ENCODE data around the gene PPARGC1A. TPM values are rescaled to one million over a fixed set of nuclear protein-coding genes. Genes with fewer than 3 reads are reported as not detected.

Gene PPARGC1A
- total RNA-seq, 6 donors from 2014 or later = 4.6 to 16.8 (median 11.8) TPM

DNA sequence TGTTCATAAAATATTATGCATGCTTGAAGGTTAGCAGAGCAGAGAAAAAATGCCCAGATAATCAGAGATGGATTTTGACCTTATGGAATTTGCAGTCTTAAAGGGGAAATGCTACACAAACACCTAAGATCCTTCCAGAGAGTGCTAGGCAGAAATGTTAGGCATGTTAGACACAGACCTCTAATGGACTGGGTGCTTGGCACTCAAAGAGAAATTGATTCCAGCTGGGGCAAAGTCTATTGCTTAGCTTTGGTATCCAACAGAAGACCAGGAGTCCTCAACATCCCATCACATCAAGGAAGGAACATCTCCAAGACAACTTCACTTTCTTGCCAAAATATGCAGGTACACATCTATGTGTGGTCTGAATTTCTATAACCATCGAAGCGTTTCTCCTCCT lies 32.2 kb upstream of the PPARGC1A start:
- Histone ChIP-seq H3K4me1 (no peaks in the 10 kb centered on the region), H3K27me3 (no peaks in the 10 kb centered on the region), H3K4me3 (no peak overlapping the region), H3K36me3 (no peaks in the 10 kb centered on the region), H3K9me3 (no peaks in the 10 kb centered on the region), H3K27ac (no peak overlapping the region)
- ATAC-seq (ENCODE audit: low FRiP score in 2 of 2) = no peak
- no peak for DNase-seq
- 94 to 100% methylated on average over 2 of the region's 2 CpGs for WGBS, 2 donors
- TF ChIP-seq EP300 (IDR thresholded peaks at IDR 0.05) (no peak), POLR2A (IDR thresholded peaks at IDR 0.05) (no peak), POLR2AphosphoS5 (IDR thresholded peaks at IDR 0.05) (no peak)
- TF ChIP-seq, protein P1, sequence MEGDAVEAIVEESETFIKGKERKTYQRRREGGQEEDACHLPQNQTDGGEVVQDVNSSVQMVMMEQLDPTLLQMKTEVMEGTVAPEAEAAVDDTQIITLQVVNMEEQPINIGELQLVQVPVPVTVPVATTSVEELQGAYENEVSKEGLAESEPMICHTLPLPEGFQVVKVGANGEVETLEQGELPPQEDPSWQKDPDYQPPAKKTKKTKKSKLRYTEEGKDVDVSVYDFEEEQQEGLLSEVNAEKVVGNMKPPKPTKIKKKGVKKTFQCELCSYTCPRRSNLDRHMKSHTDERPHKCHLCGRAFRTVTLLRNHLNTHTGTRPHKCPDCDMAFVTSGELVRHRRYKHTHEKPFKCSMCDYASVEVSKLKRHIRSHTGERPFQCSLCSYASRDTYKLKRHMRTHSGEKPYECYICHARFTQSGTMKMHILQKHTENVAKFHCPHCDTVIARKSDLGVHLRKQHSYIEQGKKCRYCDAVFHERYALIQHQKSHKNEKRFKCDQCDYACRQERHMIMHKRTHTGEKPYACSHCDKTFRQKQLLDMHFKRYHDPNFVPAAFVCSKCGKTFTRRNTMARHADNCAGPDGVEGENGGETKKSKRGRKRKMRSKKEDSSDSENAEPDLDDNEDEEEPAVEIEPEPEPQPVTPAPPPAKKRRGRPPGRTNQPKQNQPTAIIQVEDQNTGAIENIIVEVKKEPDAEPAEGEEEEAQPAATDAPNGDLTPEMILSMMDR (IDR thresholded peaks at IDR 0.05) = no peak

DNA sequence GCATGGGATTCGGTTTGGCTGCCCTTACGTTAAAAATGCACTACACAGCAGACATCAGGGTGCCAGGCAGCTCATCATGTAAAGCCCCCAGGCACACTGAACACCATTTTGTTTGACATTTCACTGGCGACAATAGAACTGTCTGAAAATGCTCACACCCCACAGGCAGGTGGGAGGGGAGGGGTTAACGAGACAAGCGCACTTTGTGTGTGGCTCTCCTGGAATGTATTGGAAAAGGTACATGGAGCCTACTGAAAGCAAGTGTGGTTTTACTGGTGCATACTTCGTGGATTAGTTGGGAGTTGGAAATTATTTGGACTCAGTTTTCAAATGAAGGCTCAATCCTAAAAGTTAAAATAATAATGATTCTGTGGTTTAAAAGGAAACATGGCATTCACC lies 31.6 kb upstream of the PPARGC1A start:
- Histone ChIP-seq H3K27ac (no peak overlapping the region), H3K27me3 (no peaks in the 10 kb centered on the region), H3K4me1 (no peaks in the 10 kb centered on the region), H3K9me3 (no peaks in the 10 kb centered on the region), H3K4me3 (no peak overlapping the region), H3K36me3 (no peaks in the 10 kb centered on the region)
- ATAC-seq (ENCODE audit: low FRiP score in 2 of 2) (no peak), DNase-seq (no peak)
- 70 to 85% methylated on average over 5 to 6 of the region's 6 CpGs for WGBS, 2 donors
- TF ChIP-seq POLR2AphosphoS5 (IDR thresholded peaks at IDR 0.05) (no peak), POLR2A (IDR thresholded peaks at IDR 0.05) (no peak), EP300 (IDR thresholded peaks at IDR 0.05) (no peak)
- TF ChIP-seq, protein P1 (IDR thresholded peaks at IDR 0.05) = no peak

DNA sequence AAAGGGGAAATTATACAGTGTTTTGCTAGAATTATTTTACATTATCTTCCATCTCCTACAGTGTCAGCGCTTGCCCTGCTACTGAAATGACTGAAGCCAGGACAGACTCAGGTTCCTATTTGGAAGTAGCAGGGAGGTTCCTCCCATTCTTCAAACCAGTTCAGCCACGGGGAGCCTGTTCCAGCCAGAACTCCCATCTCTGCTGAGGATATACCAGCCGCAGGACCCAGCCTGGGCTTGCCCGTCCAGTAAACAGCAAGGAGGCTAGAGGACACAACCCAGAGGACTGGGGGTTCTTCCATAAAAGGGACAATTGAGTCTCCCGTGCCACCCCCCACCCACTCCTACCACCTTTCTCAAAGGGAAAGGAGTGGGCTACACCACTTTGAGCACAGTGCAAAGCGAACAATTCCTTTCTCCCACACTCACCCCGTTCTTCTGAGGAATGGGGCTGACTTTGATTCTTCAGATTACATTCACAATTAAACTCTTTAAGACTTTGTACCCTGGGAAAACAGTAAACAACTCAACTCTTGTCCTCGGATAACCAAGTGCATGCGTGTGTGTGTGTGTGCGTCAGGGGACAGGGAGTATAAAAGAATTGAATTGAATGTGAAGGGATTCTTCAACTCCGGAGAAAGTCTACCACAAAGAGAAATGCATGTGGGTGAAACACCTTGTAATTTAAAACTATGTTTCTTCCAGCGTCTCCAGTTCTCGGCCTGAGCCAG lies 31.0 kb upstream of the PPARGC1A start:
- Histone ChIP-seq H3K27ac (no peak overlapping the region), H3K4me3 (no peak overlapping the region), H3K27me3 (no peaks in the 10 kb centered on the region), H3K36me3 (no peaks in the 10 kb centered on the region), H3K4me1 (no peaks in the 10 kb centered on the region), H3K9me3 (no peaks in the 10 kb centered on the region)
- no peak for ATAC-seq (ENCODE audit: low FRiP score in 2 of 2)
- no peak for DNase-seq
- TF ChIP-seq EP300 (IDR thresholded peaks at IDR 0.05) = no peak
- no peak for TF ChIP-seq POLR2AphosphoS5 (IDR thresholded peaks at IDR 0.05)
- TF ChIP-seq, protein P1 (IDR thresholded peaks at IDR 0.05) = no peak
- no peak for TF ChIP-seq POLR2A (IDR thresholded peaks at IDR 0.05)
- 78 to 81% methylated on average over 12 to 13 of the region's 13 CpGs for WGBS, 2 donors

DNA sequence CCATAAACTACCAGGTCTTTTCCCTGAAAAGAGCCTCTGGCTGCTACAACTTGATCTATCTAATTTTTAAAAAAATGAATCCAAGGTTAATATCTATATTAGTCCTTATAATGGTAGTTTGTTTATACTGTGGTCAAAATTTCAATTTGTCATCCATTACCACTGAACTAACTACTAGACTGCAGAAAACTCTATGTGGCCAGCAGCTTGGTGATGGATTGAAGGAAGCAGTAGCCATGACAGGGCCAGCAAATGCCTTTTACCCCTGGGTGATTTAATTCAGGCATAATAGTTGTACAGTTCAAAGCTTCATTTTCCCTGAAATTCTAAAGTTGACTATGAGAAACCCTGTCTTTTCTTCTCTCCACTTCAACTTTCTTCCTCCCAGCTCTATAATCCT lies 30.4 kb upstream of the PPARGC1A start:
- DNase-seq = no peak
- Histone ChIP-seq H3K27ac (no peak overlapping the region), H3K4me3 (no peak overlapping the region), H3K9me3 (no peaks in the 10 kb centered on the region), H3K4me1 (no peaks in the 10 kb centered on the region), H3K36me3 (no peaks in the 10 kb centered on the region), H3K27me3 (no peaks in the 10 kb centered on the region)
- TF ChIP-seq POLR2A (IDR thresholded peaks at IDR 0.05) (no peak), POLR2AphosphoS5 (IDR thresholded peaks at IDR 0.05) (no peak)
- TF ChIP-seq, protein P1 (IDR thresholded peaks at IDR 0.05) = no peak
- no peak for ATAC-seq (ENCODE audit: low FRiP score in 2 of 2)

DNA sequence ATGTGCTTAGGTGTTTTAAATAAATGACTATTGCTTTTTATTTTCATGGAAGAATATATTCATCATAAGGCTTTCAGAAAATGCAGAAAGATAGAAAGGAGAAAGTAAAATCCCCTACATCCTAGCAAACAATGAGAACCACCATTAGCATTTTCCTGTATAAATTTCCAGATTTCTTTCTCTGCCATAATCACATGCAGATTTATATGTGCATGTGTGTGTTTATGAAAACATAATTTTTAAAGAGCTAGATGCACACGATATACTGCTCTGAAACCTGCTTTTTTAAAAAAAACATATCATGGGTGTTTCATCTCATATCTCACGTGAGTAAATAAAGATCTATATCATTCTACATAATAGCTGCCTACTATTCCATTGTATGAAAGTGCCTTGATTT lies 26.4 kb upstream of the PPARGC1A start:
- Histone ChIP-seq H3K36me3 (no peaks in the 10 kb centered on the region), H3K4me1 (no peaks in the 10 kb centered on the region), H3K27ac (no peak overlapping the region), H3K27me3 (no peaks in the 10 kb centered on the region), H3K4me3 (no peak overlapping the region), H3K9me3 (no peaks in the 10 kb centered on the region)
- ATAC-seq (ENCODE audit: low FRiP score in 2 of 2) (no peak), DNase-seq (no peak)
- TF ChIP-seq EP300 (IDR thresholded peaks at IDR 0.05) = no peak
- TF ChIP-seq, protein P1 (IDR thresholded peaks at IDR 0.05) = no peak
- TF ChIP-seq POLR2AphosphoS5 (IDR thresholded peaks at IDR 0.05) = no peak
- WGBS, 2 donors = 67 to 76% methylated on average over 2 of the region's 2 CpGs
